Stomach smooth muscle (tissue), 2 donors: ENCODE measurements around the gene JOSD1.

ENCODE experiments used
- H3K27ac ChIP-seq: one replicate; pipeline ENCODE4 v1.7.0; 2013; ENCODE audit warnings: mild to moderate bottlenecking, low read length, inconsistent platforms
- H3K27me3 ChIP-seq, 2 donors: one replicate each; pipeline ENCODE4 v1.7.0; 2013; ENCODE audit warnings: low read length in 2 of 2; ENCODE audit not compliant: insufficient read depth in 2 of 2, control insufficient read depth in 1 of 2
- H3K36me3 ChIP-seq, 2 donors: one replicate each; pipeline ENCODE4 v1.7.0; 2013; ENCODE audit warnings: low read length in 2 of 2; ENCODE audit not compliant: control insufficient read depth in 2 of 2, insufficient read depth in 2 of 2
- H3K4me1 ChIP-seq: one replicate; pipeline ENCODE4 v1.7.0; 2013; ENCODE audit warnings: low read length; ENCODE audit not compliant: control insufficient read depth, insufficient read depth
- H3K4me3 ChIP-seq, 2 donors: one replicate each; pipeline ENCODE4 v1.7.0; 2013; ENCODE audit warnings: low read length in 2 of 2
- H3K9ac ChIP-seq, 2 donors: one replicate each; pipeline ENCODE4 v1.7.0; 2013; ENCODE audit warnings: low read length in 2 of 2, mild to moderate bottlenecking in 1 of 2
- H3K9me3 ChIP-seq, 2 donors: one replicate each; pipeline ENCODE4 v1.7.0; 2013; ENCODE audit warnings: low read length in 2 of 2; ENCODE audit not compliant: control insufficient read depth in 2 of 2
- donor health status: healthy.
- donor health status: Pancreatic carcinoma.

Gene JOSD1

GRCh38 chr22:38724176-38724575 lies 23.4 kb upstream of the JOSD1 start:
- H3K27me3 ChIP-seq = no peaks in the 10 kb centered on the region
- H3K4me3 ChIP-seq = no peak overlapping the region
- H3K4me1 ChIP-seq = peaks cover 2% of the 10 kb centered on the region
- H3K9ac ChIP-seq = no peak overlapping the region
- H3K9me3 ChIP-seq = no peaks in the 10 kb centered on the region
- peaks cover 68 to 74% of the 10 kb centered on the region in 2 donors for H3K36me3 ChIP-seq
- no peak overlapping the region for H3K27ac ChIP-seq

GRCh38 chr22:38721551-38721950 lies 20.8 kb upstream of the JOSD1 start:
- Histone ChIP-seq H3K27ac (no peak overlapping the region), H3K27me3 (no peaks in the 10 kb centered on the region), H3K36me3 (peaks cover 52 to 62% of the 10 kb centered on the region in 2 donors), H3K9me3 (no peaks in the 10 kb centered on the region), H3K9ac (no peak overlapping the region), H3K4me3 (no peak overlapping the region), H3K4me1 (peaks cover 5% of the 10 kb centered on the region)

GRCh38 chr22:38720350-38720749 lies 19.6 kb upstream of the JOSD1 start:
- H3K36me3 ChIP-seq = peaks cover 49 to 61% of the 10 kb centered on the region in 2 donors
- H3K4me3 ChIP-seq = no peak overlapping the region
- no peaks in the 10 kb centered on the region for H3K9me3 ChIP-seq
- no peak overlapping the region for H3K9ac ChIP-seq
- H3K27ac ChIP-seq = no peak overlapping the region
- H3K4me1 ChIP-seq = peaks cover 8% of the 10 kb centered on the region
- no peaks in the 10 kb centered on the region for H3K27me3 ChIP-seq

- H3K36me3 ChIP-seq = peaks cover 39 to 54% of the 10 kb centered on the region in 2 donors
- no peak overlapping the region for H3K9ac ChIP-seq
- no peak overlapping the region for H3K27ac ChIP-seq
- peaks cover 12% of the 10 kb centered on the region for H3K4me1 ChIP-seq
- H3K9me3 ChIP-seq = no peaks in the 10 kb centered on the region
- no peak overlapping the region for H3K4me3 ChIP-seq
- no peaks in the 10 kb centered on the region for H3K27me3 ChIP-seq
Observed at GRCh38 chr22:38719196-38719595, 18.5 kb upstream of the JOSD1 start.

GRCh38 chr22:38718414-38718813 lies 17.7 kb upstream of the JOSD1 start:
- Histone ChIP-seq H3K27ac (peak overlapping the region; percentile 8), H3K36me3 (peaks cover 32 to 46% of the 10 kb centered on the region in 2 donors), H3K4me3 (no peak overlapping the region), H3K27me3 (no peaks in the 10 kb centered on the region), H3K4me1 (peaks cover 12% of the 10 kb centered on the region), H3K9ac (no peak overlapping the region), H3K9me3 (no peaks in the 10 kb centered on the region)

- Histone ChIP-seq H3K27ac (no peak overlapping the region), H3K4me1 (peaks cover 12% of the 10 kb centered on the region), H3K9ac (no peak overlapping the region), H3K9me3 (no peaks in the 10 kb centered on the region), H3K27me3 (no peaks in the 10 kb centered on the region), H3K36me3 (peaks cover 20 to 38% of the 10 kb centered on the region in 2 donors), H3K4me3 (no peak overlapping the region)
Observed at GRCh38 chr22:38717244-38717643, 16.5 kb upstream of the JOSD1 start.

- H3K4me1 ChIP-seq = peaks cover 12% of the 10 kb centered on the region
- no peak overlapping the region for H3K27ac ChIP-seq
- H3K36me3 ChIP-seq = peaks cover 17 to 39% of the 10 kb centered on the region in 2 donors
Observed at GRCh38 chr22:38716826-38717225, 16.1 kb upstream of the JOSD1 start.

GRCh38 chr22:38716271-38716670 lies 15.5 kb upstream of the JOSD1 start:
- Histone ChIP-seq H3K27me3 (no peaks in the 10 kb centered on the region), H3K4me1 (peaks cover 12% of the 10 kb centered on the region), H3K36me3 (peaks cover 14 to 34% of the 10 kb centered on the region in 2 donors), H3K9me3 (no peaks in the 10 kb centered on the region), H3K4me3 (no peak overlapping the region), H3K9ac (no peak overlapping the region), H3K27ac (no peak overlapping the region)

More at GRCh38 chr22:38716826-38717225, 16.1 kb upstream of the JOSD1 start:
- Histone ChIP-seq H3K9ac (no peak overlapping the region), H3K9me3 (no peaks in the 10 kb centered on the region), H3K27me3 (no peaks in the 10 kb centered on the region), H3K4me3 (no peak overlapping the region)

GRCh38 chr22:38715852-38716251 lies 15.1 kb upstream of the JOSD1 start:
- H3K9me3 ChIP-seq = no peaks in the 10 kb centered on the region
- H3K9ac ChIP-seq = no peak overlapping the region
- H3K4me1 ChIP-seq = peaks cover 12% of the 10 kb centered on the region
- no peak overlapping the region for H3K4me3 ChIP-seq
- H3K36me3 ChIP-seq = peaks cover 14 to 34% of the 10 kb centered on the region in 2 donors
- no peak overlapping the region for H3K27ac ChIP-seq
- no peaks in the 10 kb centered on the region for H3K27me3 ChIP-seq

- H3K27ac ChIP-seq = no peak overlapping the region
- H3K9ac ChIP-seq = no peak overlapping the region
- H3K9me3 ChIP-seq = no peaks in the 10 kb centered on the region
- no peak overlapping the region for H3K4me3 ChIP-seq
- H3K27me3 ChIP-seq = no peaks in the 10 kb centered on the region
- peaks cover 11 to 35% of the 10 kb centered on the region in 2 donors for H3K36me3 ChIP-seq
- peaks cover 12% of the 10 kb centered on the region for H3K4me1 ChIP-seq
Observed at GRCh38 chr22:38715176-38715764, 14.5 kb upstream of the JOSD1 start.

GRCh38 chr22:38713921-38714320 lies 13.2 kb upstream of the JOSD1 start:
- Histone ChIP-seq H3K36me3 (peaks cover 14 to 44% of the 10 kb centered on the region in 2 donors), H3K4me3 (no peak overlapping the region), H3K27ac (no peak overlapping the region), H3K9ac (no peak overlapping the region), H3K27me3 (no peaks in the 10 kb centered on the region), H3K9me3 (no peaks in the 10 kb centered on the region), H3K4me1 (peaks cover 12% of the 10 kb centered on the region)
